ENCODE measurements around the gene ITPKB.
"Not testable (repeated sequence)": the region's sequence is repeated elsewhere in the genome, so short reads cannot be mapped to it uniquely, and the experiment has no call there.

ITPKB gene

DNA sequence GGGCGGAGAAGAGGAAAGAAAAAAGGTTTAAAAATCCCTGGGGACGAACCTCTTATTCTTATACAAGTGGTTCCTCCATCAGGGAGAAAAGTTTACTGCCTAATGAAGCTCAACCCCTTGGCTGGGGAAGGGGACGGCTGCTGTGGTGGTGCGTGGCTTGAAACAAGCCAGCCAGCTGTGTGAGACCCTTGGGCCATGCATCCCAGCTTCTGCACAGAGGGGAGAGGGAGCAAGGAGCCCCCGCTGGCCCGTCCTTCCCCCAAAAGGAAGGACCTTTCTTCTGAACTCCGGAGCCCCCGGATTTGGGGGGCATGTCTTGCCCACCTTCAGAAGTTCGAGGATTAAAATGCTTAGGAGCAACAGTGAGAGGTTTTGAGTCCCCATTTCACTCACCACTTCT is 123.2 kb downstream of the ITPKB start:
- H3K4me3 Mint-ChIP-seq = no peak overlapping the region
- DNase-seq = no peak
- no peak overlapping the region for H3K27ac Mint-ChIP-seq
- no peaks in the 10 kb centered on the region for H3K4me1 Mint-ChIP-seq
- no peaks in the 10 kb centered on the region for H3K36me3 Mint-ChIP-seq (ENCODE audit: low read depth)
- H3K27me3 Mint-ChIP-seq (ENCODE audit: low read depth, poor library complexity) = peaks cover 18% of the 10 kb centered on the region
- TF ChIP-seq, protein P1, sequence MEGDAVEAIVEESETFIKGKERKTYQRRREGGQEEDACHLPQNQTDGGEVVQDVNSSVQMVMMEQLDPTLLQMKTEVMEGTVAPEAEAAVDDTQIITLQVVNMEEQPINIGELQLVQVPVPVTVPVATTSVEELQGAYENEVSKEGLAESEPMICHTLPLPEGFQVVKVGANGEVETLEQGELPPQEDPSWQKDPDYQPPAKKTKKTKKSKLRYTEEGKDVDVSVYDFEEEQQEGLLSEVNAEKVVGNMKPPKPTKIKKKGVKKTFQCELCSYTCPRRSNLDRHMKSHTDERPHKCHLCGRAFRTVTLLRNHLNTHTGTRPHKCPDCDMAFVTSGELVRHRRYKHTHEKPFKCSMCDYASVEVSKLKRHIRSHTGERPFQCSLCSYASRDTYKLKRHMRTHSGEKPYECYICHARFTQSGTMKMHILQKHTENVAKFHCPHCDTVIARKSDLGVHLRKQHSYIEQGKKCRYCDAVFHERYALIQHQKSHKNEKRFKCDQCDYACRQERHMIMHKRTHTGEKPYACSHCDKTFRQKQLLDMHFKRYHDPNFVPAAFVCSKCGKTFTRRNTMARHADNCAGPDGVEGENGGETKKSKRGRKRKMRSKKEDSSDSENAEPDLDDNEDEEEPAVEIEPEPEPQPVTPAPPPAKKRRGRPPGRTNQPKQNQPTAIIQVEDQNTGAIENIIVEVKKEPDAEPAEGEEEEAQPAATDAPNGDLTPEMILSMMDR (IDR thresholded peaks at IDR 0.05) = no peak
- H3K9me3 Mint-ChIP-seq = peaks cover 26% of the 10 kb centered on the region

DNA sequence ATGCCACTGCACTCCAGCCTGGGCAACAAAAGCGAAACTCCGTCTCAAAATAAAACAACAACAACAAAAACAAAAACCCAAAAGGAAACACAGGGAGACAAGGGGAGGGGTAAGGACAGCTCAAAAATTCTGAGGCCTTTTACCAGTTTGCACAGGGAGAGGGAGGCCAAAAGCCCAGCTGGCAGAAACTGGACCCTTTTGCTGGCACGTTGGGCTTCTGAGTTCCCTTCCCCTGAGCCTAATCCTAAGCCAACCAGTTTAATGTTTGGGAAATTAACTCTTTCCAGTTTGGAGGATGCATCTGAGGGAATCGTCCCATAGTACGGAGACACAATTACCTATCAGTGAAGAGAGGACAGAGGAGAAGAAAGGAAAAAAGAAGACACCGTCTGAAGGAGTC is 127.1 kb downstream of the ITPKB start:
- peaks cover 24% of the 10 kb centered on the region for H3K9me3 Mint-ChIP-seq
- not testable (repeated sequence) for H3K27ac Mint-ChIP-seq; DNase-seq; H3K36me3 Mint-ChIP-seq (ENCODE audit: low read depth); H3K4me3 Mint-ChIP-seq
- peaks cover 19% of the 10 kb centered on the region for H3K27me3 Mint-ChIP-seq (ENCODE audit: low read depth, poor library complexity)
- H3K4me1 Mint-ChIP-seq = peaks cover 12% of the 10 kb centered on the region

DNA sequence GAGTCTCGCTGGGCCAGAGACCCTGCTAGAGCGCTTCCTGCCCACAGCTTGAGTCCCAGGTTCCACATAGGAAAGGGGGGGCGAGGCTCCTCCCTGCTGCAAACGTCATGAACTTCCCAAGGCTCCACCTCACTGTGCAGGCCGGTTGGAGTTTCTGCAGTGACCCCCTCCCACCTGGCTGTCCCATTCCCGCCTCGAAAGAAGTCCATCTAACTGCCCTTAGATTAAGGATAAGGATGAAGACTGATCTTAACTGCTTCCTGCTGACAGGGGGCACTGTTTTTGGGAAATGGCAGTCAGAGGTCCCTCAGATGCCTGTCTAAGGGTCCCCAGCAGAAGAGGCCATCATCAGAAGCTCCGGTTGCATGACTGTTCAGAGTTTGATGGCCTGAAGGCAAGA is 127.8 kb downstream of the ITPKB start:
- no peak for DNase-seq
- Mint-ChIP-seq H3K27ac (no peak overlapping the region), H3K36me3 (ENCODE audit: low read depth) (no peaks in the 10 kb centered on the region), H3K4me3 (no peak overlapping the region), H3K4me1 (peaks cover 12% of the 10 kb centered on the region), H3K27me3 (ENCODE audit: low read depth, poor library complexity) (peaks cover 14% of the 10 kb centered on the region), H3K9me3 (peaks cover 17% of the 10 kb centered on the region)
- TF ChIP-seq, protein P1 (IDR thresholded peaks at IDR 0.05) = no peak

DNA sequence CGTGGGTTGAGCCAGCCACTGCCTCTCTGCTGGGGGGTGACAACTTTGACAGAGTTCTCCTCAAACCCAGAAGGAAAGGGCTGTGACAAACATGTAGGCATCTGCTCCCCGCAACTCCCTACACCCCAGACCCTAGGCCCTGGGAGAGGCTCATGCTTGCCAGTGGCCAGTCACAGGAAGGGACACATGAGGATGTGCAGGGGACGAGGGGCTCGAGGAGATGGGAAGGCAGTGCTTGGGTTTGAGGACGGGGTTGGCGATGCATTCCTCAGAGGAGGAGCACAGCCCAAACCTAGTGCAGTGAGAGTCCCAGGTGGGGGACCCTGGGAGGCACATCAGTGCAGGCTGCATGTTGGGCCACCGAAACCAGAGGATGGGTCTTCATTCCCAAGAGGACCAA is 128.4 kb downstream of the ITPKB start:
- no peaks in the 10 kb centered on the region for H3K36me3 Mint-ChIP-seq (ENCODE audit: low read depth)
- TF ChIP-seq, protein P1 (IDR thresholded peaks at IDR 0.05) = no peak
- no peak overlapping the region for H3K27ac Mint-ChIP-seq
- H3K4me3 Mint-ChIP-seq = no peak overlapping the region
- peaks cover 12% of the 10 kb centered on the region for H3K9me3 Mint-ChIP-seq
- peaks cover 12% of the 10 kb centered on the region for H3K4me1 Mint-ChIP-seq
- DNase-seq = no peak
- peaks cover 11% of the 10 kb centered on the region for H3K27me3 Mint-ChIP-seq (ENCODE audit: low read depth, poor library complexity)

DNA sequence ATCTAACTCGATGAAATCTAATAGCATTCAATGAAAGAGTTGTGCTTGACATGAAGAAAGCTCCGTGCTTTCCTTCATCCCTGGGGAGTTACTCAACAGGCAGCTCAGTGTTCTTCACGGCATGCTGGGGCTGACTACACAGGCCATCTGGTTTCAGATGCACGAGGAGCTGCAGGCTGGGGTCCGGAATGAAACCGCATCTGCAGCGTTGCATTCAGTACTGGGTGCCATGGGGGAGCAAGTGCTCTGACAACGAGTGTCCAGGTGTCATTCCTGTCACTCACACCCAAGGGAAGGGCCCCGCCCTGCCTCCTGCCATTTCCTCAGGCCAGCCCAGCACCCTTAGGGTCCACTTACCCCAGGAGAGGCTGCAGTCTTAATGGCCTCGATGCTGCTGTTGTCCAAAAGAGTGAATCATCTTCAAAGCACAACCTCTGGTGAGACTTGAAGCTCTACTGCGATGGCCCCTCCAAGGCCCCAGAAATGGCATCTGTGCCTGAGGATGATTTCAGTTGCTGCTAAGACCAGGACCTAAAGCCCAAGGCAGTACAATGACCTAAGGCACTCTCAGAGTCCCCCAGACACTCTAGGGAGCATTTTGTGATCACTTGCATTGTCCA is 129.1 kb downstream of the ITPKB start:
- Mint-ChIP-seq H3K4me3 (no peak overlapping the region), H3K4me1 (peaks cover 18% of the 10 kb centered on the region), H3K27me3 (ENCODE audit: low read depth, poor library complexity) (peaks cover 8% of the 10 kb centered on the region), H3K9me3 (peaks cover 7% of the 10 kb centered on the region), H3K36me3 (ENCODE audit: low read depth) (no peaks in the 10 kb centered on the region), H3K27ac (no peak overlapping the region)
- TF ChIP-seq, protein P1 (IDR thresholded peaks at IDR 0.05) = no peak
- DNase-seq = no peak

DNA sequence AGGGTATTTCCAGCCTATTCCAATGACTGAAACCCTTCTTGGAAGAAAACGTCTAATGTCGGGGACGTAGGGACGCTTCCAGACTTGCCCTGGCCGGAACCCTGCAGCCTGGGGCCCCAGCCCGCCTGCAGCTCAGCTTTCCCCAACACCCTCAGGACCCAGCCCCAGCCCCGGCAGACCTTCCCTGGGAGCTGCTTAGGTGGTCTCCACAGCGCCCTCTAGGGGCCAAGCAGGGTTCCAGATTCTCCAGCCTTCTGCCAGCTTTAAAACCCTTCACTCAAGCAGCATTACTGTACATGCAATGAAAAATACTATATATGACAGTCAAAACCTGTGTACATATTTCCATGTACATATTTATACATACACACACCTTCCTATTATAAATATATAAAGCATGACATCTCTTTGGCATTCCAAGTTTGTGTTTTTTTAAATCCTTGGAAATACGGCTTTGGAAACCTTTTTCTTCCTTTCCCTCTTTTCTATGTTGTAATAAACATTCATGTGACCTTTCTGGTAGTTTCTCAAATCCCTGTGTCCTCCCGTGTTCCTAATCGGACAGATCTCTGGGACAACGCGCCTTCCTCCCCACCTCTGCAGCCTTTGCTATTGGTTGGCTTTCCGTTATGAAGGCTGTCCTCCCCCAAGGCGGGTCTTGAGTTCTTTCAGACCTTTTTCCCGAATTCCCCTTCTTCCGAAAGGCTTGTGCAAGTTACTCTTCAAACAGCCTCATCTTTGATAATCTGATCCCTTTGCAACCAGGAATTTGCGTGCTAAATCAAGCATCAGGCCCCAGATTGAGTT is 130.2 kb downstream of the ITPKB start:
- H3K4me3 Mint-ChIP-seq = no peak overlapping the region
- H3K27me3 Mint-ChIP-seq (ENCODE audit: low read depth, poor library complexity) = peaks cover 8% of the 10 kb centered on the region
- peak; percentile 86 for DNase-seq

More for the DNA sequence above, 130.2 kb downstream of the ITPKB start:
- no peak overlapping the region for H3K27ac Mint-ChIP-seq
- TF ChIP-seq, protein P1 (IDR thresholded peaks at IDR 0.05) = peak; percentile 95
- H3K9me3 Mint-ChIP-seq = peaks cover 6% of the 10 kb centered on the region
- H3K36me3 Mint-ChIP-seq (ENCODE audit: low read depth) = no peaks in the 10 kb centered on the region
- peaks cover 29% of the 10 kb centered on the region for H3K4me1 Mint-ChIP-seq
